ENCODE measurements around the gene MOV10L1. TPM values are rescaled to one million over a fixed set of nuclear protein-coding genes. Genes with fewer than 3 reads are reported as not detected.

The MOV10L1 gene
- total RNA-seq, 4 donors from 2014 or later: 0.33 to 1.5 (median 1.0) TPM

- peak; percentile 34 to 36 for DNase-seq
- WGBS, 2 donors: 22 to 42% methylated on average over 6 to 7 of the region's 105 CpGs
- no peak within 1 kb of the TSS for H3K27ac ChIP-seq
- intact Hi-C loops (cut with DNase I): no loop called here
- TF ChIP-seq POLR2A (IDR thresholded peaks at IDR 0.05) (peak in 1 of 2 donors; percentile 14), CTCF (IDR thresholded peaks at IDR 0.05) (no peak)
- H3K4me1 ChIP-seq: peaks cover 5 to 16% of the 10 kb centered on the region in 2 donors
- H3K27me3 ChIP-seq: no peaks in the 10 kb centered on the region
- H3K36me3 ChIP-seq: no peaks in the 10 kb centered on the region
- H3K4me3 ChIP-seq (replicated peaks in 1 of 3): peak within 1 kb of the TSS in 2 of 3 donors; percentile 35 to 50
- no peaks in the 10 kb centered on the region for H3K9me3 ChIP-seq
Observed at GRCh38 chr22:50170453-50171318, 80.9 kb downstream of the MOV10L1 start, which contains the start of gene PANX2. Gene PANX2, plus strand, starts transcription at chr22:50170731. Its CDS starts 0 bp downstream, at chr22:50170731.

- Histone ChIP-seq H3K4me3 (replicated peaks in 1 of 3) (peak overlapping the region in 2 of 3 donors; percentile 35 to 50), H3K27me3 (no peaks in the 10 kb centered on the region)
Observed at GRCh38 chr22:50171319-50171964, 81.6 kb downstream of the MOV10L1 start.

GRCh38 chr22:50171965-50172421, 82.2 kb downstream of the MOV10L1 start:
- WGBS, 2 donors: 71 to 92% methylated on average over 9 of the region's 13 CpGs
- H3K9me3 ChIP-seq: no peaks in the 10 kb centered on the region
- no peak for TF ChIP-seq POLR2A (IDR thresholded peaks at IDR 0.05)
- TF ChIP-seq CTCF (IDR thresholded peaks at IDR 0.05): no peak
- no peak overlapping the region for H3K27ac ChIP-seq
- no peaks in the 10 kb centered on the region for H3K36me3 ChIP-seq
- H3K4me1 ChIP-seq: peaks cover 5 to 16% of the 10 kb centered on the region in 2 donors
- H3K4me3 ChIP-seq (replicated peaks in 1 of 3): no peak overlapping the region
- no peaks in the 10 kb centered on the region for H3K27me3 ChIP-seq
- intact Hi-C loops (cut with DNase I): no loop called here
- DNase-seq: no peak

More at GRCh38 chr22:50171319-50171964, 81.6 kb downstream of the MOV10L1 start:
- Histone ChIP-seq H3K27ac (no peak overlapping the region), H3K9me3 (no peaks in the 10 kb centered on the region), H3K36me3 (no peaks in the 10 kb centered on the region), H3K4me1 (peaks cover 5 to 16% of the 10 kb centered on the region in 2 donors)
- TF ChIP-seq POLR2A (IDR thresholded peaks at IDR 0.05) (no peak), CTCF (IDR thresholded peaks at IDR 0.05) (no peak)
- 51 to 57% methylated on average over 5 to 7 of the region's 15 CpGs for WGBS, 2 donors
- DNase-seq: peak; percentile 38 to 43
- intact Hi-C loops (cut with DNase I): no loop called here

GRCh38 chr22:50173311-50173982, 83.6 kb downstream of the MOV10L1 start:
- Histone ChIP-seq H3K9me3 (no peaks in the 10 kb centered on the region), H3K36me3 (no peaks in the 10 kb centered on the region), H3K4me3 (replicated peaks in 1 of 3) (no peak overlapping the region), H3K27me3 (no peaks in the 10 kb centered on the region), H3K4me1 (peaks cover 5 to 16% of the 10 kb centered on the region in 2 donors), H3K27ac (no peak overlapping the region)
- TF ChIP-seq CTCF (IDR thresholded peaks at IDR 0.05) (no peak), POLR2A (IDR thresholded peaks at IDR 0.05) (no peak)
- intact Hi-C loops (cut with DNase I): no loop called here
- DNase-seq: no peak
- WGBS, 2 donors: 82 to 91% methylated on average over 21 to 25 of the region's 26 CpGs

Measured in thyroid gland (tissue), 4 donors.